ENCODE data around the gene ST8SIA1.

ST8SIA1 gene

DNA sequence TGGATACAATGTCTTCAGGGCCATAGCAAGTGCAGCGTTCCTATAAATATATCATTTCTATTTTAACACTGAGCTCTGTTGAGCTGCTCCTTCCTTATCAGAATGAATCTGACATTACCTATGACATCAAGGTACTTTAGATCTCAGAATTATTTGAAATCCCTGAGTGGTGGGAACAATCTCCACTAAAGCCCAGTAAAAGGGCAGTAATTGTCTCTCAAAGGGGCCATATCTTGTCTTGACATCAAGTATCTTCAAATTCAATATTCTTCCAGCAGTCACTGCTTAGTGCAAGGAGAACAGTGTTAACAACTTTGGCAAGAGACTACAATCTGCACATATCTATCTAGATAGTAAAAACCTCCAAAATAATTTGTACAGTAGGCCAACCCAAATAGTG is 21.7 kb upstream of the ST8SIA1 start:
- H3K4me1 ChIP-seq = no peaks in the 10 kb centered on the region
- no peak overlapping the region for H3K27ac ChIP-seq
- no peak for DNase-seq
- no peak for TF ChIP-seq CTCF (IDR thresholded peaks at IDR 0.05)
- H3K27me3 ChIP-seq = no peaks in the 10 kb centered on the region
- intact Hi-C loops (cut with DNase I; ENCODE audit: low total_unique reads) = no loop called here
- H3K9me3 ChIP-seq = no peaks in the 10 kb centered on the region
- H3K36me3 ChIP-seq = no peaks in the 10 kb centered on the region
- no peak overlapping the region for H3K4me3 ChIP-seq

GRCh38 chr12:22355011-22355580 is 20.6 kb upstream of the ST8SIA1 start:
- intact Hi-C loops (cut with DNase I; ENCODE audit: low total_unique reads) = no loop called here
- no peak overlapping the region for H3K4me3 ChIP-seq

GRCh38 chr12:22353615-22354325 is 19.3 kb upstream of the ST8SIA1 start:
- Histone ChIP-seq H3K4me1 (no peaks in the 10 kb centered on the region), H3K27me3 (no peaks in the 10 kb centered on the region), H3K36me3 (no peaks in the 10 kb centered on the region), H3K9me3 (no peaks in the 10 kb centered on the region), H3K27ac (no peak overlapping the region), H3K4me3 (no peak overlapping the region)
- TF ChIP-seq CTCF (IDR thresholded peaks at IDR 0.05) = no peak
- no peak for DNase-seq
- intact Hi-C loops (cut with DNase I; ENCODE audit: low total_unique reads) = no loop called here

More at GRCh38 chr12:22355011-22355580, 20.6 kb upstream of the ST8SIA1 start:
- H3K9me3 ChIP-seq = no peaks in the 10 kb centered on the region
- no peak for TF ChIP-seq CTCF (IDR thresholded peaks at IDR 0.05)
- H3K4me1 ChIP-seq = no peaks in the 10 kb centered on the region
- H3K36me3 ChIP-seq = no peaks in the 10 kb centered on the region
- DNase-seq = no peak
- H3K27ac ChIP-seq = no peak overlapping the region
- no peaks in the 10 kb centered on the region for H3K27me3 ChIP-seq

- intact Hi-C loops (cut with DNase I; ENCODE audit: low total_unique reads) = no loop called here
- Histone ChIP-seq H3K27me3 (no peaks in the 10 kb centered on the region), H3K4me1 (no peaks in the 10 kb centered on the region), H3K4me3 (no peak overlapping the region), H3K9me3 (no peaks in the 10 kb centered on the region), H3K27ac (no peak overlapping the region), H3K36me3 (no peaks in the 10 kb centered on the region)
- no peak for DNase-seq
- TF ChIP-seq CTCF (IDR thresholded peaks at IDR 0.05) = no peak
Observed at GRCh38 chr12:22350886-22351285, 16.4 kb upstream of the ST8SIA1 start.

DNA sequence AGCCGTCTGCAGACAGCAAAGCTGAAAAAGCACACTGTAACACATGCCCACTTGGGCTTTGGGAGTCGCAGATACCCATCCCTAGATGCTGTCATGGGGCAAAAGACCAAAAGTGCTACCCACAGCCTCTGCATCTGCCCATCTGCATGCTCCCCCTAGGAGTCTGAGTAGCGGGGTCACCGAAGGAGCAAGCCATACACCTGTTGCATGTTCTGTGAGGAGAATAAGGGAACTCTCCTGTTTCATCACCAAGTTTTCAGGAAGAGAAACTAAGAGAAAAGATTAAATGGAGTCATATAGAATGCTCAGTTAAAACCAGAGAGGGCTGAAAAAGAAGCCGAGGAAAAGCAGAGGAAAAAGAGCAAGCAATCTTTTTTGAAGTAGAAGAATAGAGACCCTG is 13.7 kb upstream of the ST8SIA1 start:
- Histone ChIP-seq H3K9me3 (no peaks in the 10 kb centered on the region), H3K27me3 (no peaks in the 10 kb centered on the region), H3K36me3 (no peaks in the 10 kb centered on the region), H3K4me3 (no peak overlapping the region), H3K4me1 (no peaks in the 10 kb centered on the region), H3K27ac (no peak overlapping the region)
- TF ChIP-seq CTCF (IDR thresholded peaks at IDR 0.05) = no peak
- intact Hi-C loops (cut with DNase I; ENCODE audit: low total_unique reads) = no loop called here
- DNase-seq = no peak
